Panc1 (cell line): ENCODE results near the gene SLC6A19.
"Not testable (repeated sequence)": the region's sequence is repeated elsewhere in the genome, so short reads cannot be mapped to it uniquely, and the experiment has no call there.

Source experiments
- CTCF ChIP-seq: fragments of 450-650 bp; IDR thresholded peaks from 2 replicates; pipeline ENCODE4 v1.5.1; 2017; ENCODE audit warnings: mild to moderate bottlenecking
- POLR2AphosphoS5 ChIP-seq: IDR thresholded peaks from 2 replicates; pipeline ENCODE4 v1.6.1; 2012; ENCODE audit warnings: mild to moderate bottlenecking, low read depth, low read length, moderate library complexity
- TF ChIP-seq, protein P1 (sequence below), 2 experiments: IDR thresholded peaks; 2 replicates each; pipeline ENCODE4 v1.6.1; 2011 to 2012; ENCODE audit warnings: low read depth in 2 of 2, control low read depth in 1 of 2, low read length in 1 of 2, mild to moderate bottlenecking in 1 of 2, moderate library complexity in 1 of 2; ENCODE audit not compliant: insufficient read depth in 1 of 2

DNA sequence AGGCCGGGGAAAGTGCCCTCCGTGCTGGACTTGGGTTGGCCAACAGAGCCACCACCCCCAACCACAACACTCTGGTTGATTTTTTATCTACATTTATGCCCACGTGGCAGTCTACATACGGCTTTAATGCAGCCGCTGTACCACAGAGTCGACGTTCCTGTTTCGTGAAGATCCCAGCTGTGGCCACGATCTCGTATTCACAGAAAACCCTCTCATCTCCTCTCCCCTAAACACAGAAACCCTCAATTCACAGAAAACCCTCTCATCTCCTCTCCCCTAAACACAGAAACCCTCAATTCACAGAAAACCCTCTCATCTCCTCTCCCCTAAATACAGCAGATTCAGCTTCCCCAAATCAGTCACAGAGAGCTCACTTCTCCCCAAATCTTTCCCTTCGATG is 27.6 kb downstream of the SLC6A19 start:
- TF ChIP-seq CTCF, POLR2AphosphoS5: not testable (repeated sequence)
- TF ChIP-seq, protein P1, sequence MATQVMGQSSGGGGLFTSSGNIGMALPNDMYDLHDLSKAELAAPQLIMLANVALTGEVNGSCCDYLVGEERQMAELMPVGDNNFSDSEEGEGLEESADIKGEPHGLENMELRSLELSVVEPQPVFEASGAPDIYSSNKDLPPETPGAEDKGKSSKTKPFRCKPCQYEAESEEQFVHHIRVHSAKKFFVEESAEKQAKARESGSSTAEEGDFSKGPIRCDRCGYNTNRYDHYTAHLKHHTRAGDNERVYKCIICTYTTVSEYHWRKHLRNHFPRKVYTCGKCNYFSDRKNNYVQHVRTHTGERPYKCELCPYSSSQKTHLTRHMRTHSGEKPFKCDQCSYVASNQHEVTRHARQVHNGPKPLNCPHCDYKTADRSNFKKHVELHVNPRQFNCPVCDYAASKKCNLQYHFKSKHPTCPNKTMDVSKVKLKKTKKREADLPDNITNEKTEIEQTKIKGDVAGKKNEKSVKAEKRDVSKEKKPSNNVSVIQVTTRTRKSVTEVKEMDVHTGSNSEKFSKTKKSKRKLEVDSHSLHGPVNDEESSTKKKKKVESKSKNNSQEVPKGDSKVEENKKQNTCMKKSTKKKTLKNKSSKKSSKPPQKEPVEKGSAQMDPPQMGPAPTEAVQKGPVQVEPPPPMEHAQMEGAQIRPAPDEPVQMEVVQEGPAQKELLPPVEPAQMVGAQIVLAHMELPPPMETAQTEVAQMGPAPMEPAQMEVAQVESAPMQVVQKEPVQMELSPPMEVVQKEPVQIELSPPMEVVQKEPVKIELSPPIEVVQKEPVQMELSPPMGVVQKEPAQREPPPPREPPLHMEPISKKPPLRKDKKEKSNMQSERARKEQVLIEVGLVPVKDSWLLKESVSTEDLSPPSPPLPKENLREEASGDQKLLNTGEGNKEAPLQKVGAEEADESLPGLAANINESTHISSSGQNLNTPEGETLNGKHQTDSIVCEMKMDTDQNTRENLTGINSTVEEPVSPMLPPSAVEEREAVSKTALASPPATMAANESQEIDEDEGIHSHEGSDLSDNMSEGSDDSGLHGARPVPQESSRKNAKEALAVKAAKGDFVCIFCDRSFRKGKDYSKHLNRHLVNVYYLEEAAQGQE (IDR thresholded peaks at IDR 0.05; ENCODE audit: insufficient read depth in 1 of 2, low read depth in 2 of 2, low read length in 1 of 2) = not testable (repeated sequence)
